Stimulated activated naive B cell treated with anti-CD40 and anti-IgM and Interleukin-4, amounts not matched to agents 10 μg/mL and 1 μg/mL and 100 μg/mL, for 72 hours (primary cell): ENCODE measurements around the gene CIB2.
A peak's percentile ranks its signal among the peaks of the same experiment; 100 is the strongest.

ENCODE experiments used
- ATAC-seq, 2 donors: fragments of 150-1000 bp; cut with Tn5 transposase; replicated peaks; 2 replicates each; pipeline ENCODE4 v1.10.0; 2021; ENCODE audit warnings: moderate library complexity in 1 of 2
- DNase-seq: peaks from one replicate; pipeline ENCODE4 v3.0.0; 2021
- H3K27ac Mint-ChIP-seq: one replicate; pipeline ENCODE4 v1.8.0; 2022; ENCODE audit warnings: mild to moderate bottlenecking, mixed read lengths
- H3K27me3 Mint-ChIP-seq, 2 donors: one replicate each; pipeline ENCODE4 v1.8.0; 2022; ENCODE audit warnings: mixed read lengths in 2 of 2
- H3K36me3 Mint-ChIP-seq, 2 donors: one replicate each; pipeline ENCODE4 v1.8.0; 2022; ENCODE audit warnings: mixed read lengths in 2 of 2, mild to moderate bottlenecking in 1 of 2
- H3K4me1 Mint-ChIP-seq, 2 donors: one replicate each; pipeline ENCODE4 v1.8.0; 2022; ENCODE audit warnings: mixed read lengths in 2 of 2, mild to moderate bottlenecking in 1 of 2
- H3K4me3 Mint-ChIP-seq, 2 donors: one replicate each; pipeline ENCODE4 v1.8.0; 2022; ENCODE audit warnings: mild to moderate bottlenecking in 2 of 2, mixed read lengths in 2 of 2, moderate library complexity in 1 of 2
- H3K9me3 Mint-ChIP-seq, 2 donors: one replicate each; pipeline ENCODE4 v1.8.0; 2022; ENCODE audit warnings: mixed read lengths in 2 of 2, mild to moderate bottlenecking in 1 of 2

CIB2 gene

DNA sequence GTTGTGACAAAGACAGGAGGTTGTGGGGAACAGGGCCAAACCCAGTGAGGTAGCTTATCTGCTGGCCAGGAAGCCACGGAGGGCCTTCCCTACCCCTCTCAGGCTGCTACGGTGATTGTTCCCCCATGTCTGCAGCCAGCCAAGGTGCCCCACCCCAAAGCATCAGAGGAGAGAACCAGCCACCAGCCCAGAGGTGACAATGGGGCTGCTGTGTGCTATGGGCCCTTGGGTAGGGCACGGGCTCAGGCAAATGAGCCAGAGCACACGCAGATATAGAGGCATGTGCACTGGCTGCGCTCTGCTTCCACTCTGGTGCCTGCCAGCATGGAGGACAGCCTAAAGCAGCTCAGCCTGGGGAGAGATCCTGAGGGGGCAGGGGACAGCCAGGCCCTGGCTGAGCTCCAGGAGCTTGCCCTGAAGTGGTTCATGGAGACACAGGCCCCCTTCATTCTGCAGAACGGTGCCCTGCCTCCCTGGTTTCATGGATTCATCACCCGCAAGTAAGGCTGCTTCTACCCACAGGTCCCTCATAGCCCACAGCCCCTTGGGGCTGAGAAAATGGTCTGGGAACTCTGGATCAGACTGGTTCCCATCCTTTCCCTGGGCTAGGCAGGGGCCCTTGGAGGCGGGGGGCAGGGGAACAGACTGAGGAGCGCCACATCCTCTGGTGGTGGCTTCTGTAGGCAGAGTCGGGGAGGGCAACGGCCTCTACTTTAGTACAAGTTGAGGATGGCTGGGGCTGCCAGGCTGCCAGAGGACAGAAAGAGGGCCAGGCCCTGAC, 38.8 kb downstream of the CIB2 start, which contains the start of gene SH2D7:
Gene SH2D7 (plus strand): TSS at position 301 of the 781 bp plus-strand sequence. CDS start 24 bp downstream, at position 325.
- no peaks in the 10 kb centered on the region for H3K27me3 Mint-ChIP-seq
- no peak within 1 kb of the TSS for H3K27ac Mint-ChIP-seq
- no peaks in the 10 kb centered on the region for H3K36me3 Mint-ChIP-seq
- H3K9me3 Mint-ChIP-seq: no peaks in the 10 kb centered on the region
- H3K4me3 Mint-ChIP-seq: no peak within 1 kb of the TSS
- no peak for ATAC-seq
- peaks cover 11 to 15% of the 10 kb centered on the region in 2 donors for H3K4me1 Mint-ChIP-seq
- DNase-seq: no peak

DNA sequence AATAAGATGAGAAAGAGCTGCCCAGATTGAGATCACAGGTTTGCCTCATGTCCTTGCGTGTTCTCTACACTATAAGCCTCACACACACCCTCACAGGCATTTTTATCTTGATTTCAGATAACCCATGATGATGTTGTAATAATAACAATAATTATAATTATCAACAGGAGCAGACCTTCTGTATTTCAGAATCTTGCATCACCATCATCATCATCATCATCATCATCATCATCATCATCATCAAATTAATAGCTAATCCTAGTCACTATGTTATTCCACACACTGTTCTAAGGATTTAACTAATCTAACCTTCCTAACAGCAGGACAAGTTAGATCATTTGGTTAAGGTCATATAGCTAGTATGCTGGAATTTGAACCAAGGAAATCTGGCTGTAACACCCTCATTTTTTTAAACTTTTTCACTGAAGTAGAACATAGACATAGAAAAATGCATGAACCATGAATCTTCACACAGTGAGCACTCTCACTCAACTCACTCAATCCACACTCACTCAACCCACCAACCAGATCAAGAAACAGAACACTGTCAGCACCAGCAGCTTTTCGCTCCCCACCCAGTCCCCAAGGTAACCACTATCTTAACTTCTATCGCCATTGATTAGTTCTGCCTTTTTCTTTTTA, 40.7 kb downstream of the CIB2 start:
- H3K9me3 Mint-ChIP-seq: no peaks in the 10 kb centered on the region
- no peaks in the 10 kb centered on the region for H3K27me3 Mint-ChIP-seq
- ATAC-seq (no peak), DNase-seq (no peak)
- H3K4me1 Mint-ChIP-seq: peaks cover 13 to 15% of the 10 kb centered on the region in 2 donors
- H3K27ac Mint-ChIP-seq: no peak overlapping the region
- H3K36me3 Mint-ChIP-seq: no peaks in the 10 kb centered on the region
- no peak overlapping the region for H3K4me3 Mint-ChIP-seq

DNA sequence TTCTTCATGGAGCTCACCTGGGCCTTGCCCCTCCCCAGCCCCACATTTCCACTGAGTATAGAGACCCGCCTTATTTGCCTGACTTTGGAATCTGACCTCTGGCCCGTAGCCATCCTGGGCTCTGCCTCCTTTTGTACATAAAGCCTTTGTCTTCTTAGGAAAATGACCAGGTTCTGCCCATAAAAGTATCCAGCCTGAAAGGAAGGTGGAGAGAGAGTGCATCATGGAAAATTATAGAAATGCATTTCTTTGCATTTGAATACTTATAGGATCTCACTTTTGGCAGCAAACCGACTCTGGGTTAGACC, 42.5 kb downstream of the CIB2 start:
- ATAC-seq (no peak), DNase-seq (no peak)
- H3K27ac Mint-ChIP-seq: no peak overlapping the region
- no peaks in the 10 kb centered on the region for H3K36me3 Mint-ChIP-seq
- no peaks in the 10 kb centered on the region for H3K9me3 Mint-ChIP-seq
- H3K27me3 Mint-ChIP-seq: no peaks in the 10 kb centered on the region
- peaks cover 13 to 15% of the 10 kb centered on the region in 2 donors for H3K4me1 Mint-ChIP-seq
- no peak overlapping the region for H3K4me3 Mint-ChIP-seq

DNA sequence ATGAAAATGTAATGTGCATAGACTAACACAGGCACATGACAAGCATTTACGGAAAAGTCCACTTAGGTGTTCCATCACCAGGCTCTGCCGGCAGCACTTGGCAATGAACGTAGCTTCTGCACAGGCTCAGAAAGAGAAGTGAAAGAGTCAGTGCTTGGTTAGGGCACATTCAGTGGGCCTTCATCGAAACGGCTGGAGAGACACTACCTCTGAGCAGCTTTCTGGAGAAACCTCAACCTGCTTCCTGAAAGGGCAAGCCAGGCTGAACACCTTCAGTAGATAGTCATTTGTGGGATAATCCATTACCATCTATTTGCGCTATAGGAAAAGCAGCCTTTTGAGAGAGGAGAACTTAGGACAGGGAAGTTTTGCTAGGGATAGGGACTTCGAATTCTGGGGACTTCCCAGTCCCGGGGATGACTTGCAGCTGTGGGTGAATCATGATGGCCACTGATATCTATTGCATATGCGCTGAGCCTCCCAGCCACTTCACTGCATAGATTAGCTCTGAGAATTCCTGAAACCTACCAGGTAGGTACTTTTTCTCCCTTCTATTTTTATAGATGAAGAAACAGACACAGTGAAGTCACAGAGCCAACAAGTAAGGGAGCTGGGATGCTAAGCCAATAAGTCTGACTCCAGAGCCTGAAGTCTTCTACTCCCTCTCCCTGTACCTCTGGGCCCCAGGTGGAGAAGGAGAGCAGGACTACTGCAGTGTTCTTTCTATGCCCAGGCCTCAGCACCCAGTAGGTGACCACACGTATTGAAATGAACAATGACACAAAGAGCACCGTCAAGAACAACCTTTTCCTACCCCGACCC, 43.1 kb downstream of the CIB2 start:
- H3K9me3 Mint-ChIP-seq: no peaks in the 10 kb centered on the region
- H3K27ac Mint-ChIP-seq: peak overlapping the region; percentile 80
- H3K4me1 Mint-ChIP-seq: peaks cover 16 to 17% of the 10 kb centered on the region in 2 donors
- H3K36me3 Mint-ChIP-seq: no peaks in the 10 kb centered on the region
- H3K27me3 Mint-ChIP-seq: no peaks in the 10 kb centered on the region
- H3K4me3 Mint-ChIP-seq: no peak overlapping the region
- peak; percentile 98 to 99 for ATAC-seq
- DNase-seq: peak; percentile 44

DNA sequence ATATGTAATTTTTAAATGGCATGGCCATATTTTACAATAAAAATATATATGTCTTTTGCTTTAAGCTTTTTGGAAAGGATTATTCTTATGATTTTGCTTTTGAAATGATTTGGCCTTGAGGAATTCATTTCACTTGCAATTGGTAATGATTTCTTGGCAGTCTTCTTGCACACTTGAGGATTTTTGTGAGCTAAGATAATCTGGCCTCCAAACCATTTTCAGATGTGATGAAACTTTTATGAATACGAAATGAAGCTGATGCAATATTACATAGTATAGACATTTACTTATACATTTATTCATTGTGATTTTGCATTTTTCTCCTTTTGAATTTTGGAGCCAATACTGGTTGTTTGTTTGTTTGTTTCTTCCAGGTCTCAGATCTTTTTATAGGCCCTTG, 45.3 kb downstream of the CIB2 start:
- Mint-ChIP-seq H3K27me3 (no peaks in the 10 kb centered on the region), H3K9me3 (no peaks in the 10 kb centered on the region), H3K4me1 (peaks cover 27 to 29% of the 10 kb centered on the region in 2 donors), H3K36me3 (no peaks in the 10 kb centered on the region), H3K4me3 (no peak overlapping the region), H3K27ac (no peak overlapping the region)
- DNase-seq (no peak), ATAC-seq (no peak)

DNA sequence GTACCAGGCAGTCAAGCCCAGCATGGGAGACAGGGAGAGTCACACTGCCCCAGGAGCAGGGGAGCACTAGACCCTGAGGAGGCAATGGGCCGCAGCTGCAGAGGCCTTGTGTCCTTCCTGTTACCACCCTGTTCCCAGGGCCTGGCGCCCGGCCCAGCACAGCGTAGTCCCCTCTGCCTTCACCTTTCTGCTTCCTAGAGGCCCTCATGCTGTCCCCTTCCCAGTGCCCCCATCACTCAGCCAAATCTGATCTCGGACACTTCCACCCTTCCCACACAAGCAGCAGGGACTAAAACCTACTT, 46.8 kb downstream of the CIB2 start:
- Mint-ChIP-seq H3K27me3 (no peaks in the 10 kb centered on the region), H3K36me3 (no peaks in the 10 kb centered on the region), H3K4me3 (no peak overlapping the region), H3K9me3 (no peaks in the 10 kb centered on the region), H3K27ac (no peak overlapping the region), H3K4me1 (peaks cover 27 to 29% of the 10 kb centered on the region in 2 donors)
- no peak for DNase-seq
- no peak for ATAC-seq

DNA sequence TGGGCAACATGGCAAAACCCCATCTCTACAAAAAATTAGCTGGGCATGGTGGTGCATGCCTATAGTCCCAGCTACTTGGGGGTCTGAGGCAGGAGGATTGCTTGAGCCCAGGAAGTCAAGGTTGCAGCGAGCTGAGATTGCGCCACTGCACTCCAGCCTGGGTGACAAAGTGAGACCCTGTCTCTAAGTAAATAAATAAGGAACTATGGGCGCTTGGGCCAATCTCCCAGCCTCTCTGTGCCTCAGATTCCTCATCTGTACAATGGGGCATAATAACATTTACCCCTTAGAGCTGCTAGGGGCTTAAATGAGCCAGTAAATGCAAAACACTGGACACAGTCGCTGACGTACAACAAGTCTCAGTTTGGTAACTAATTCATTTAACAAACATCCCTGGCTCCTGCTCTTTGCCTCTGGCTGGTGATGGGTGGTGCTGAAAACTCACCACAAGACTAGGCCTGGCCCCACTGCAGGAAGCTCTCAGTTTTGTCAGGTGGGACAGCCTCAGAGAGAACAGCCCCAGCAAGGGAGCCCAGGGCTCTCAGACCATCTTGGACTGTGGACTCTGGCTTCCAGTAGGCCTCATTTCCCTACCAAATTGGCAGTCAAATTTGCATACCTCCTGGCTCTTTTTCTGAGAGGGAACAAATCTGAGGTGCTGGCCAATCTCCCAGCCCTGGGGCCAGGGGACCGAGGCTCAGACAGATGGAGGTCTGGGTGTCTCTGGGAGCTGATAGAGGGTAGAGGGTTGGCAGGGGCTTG, 47.4 kb downstream of the CIB2 start:
- H3K9me3 Mint-ChIP-seq: no peaks in the 10 kb centered on the region
- no peak for ATAC-seq

DNA sequence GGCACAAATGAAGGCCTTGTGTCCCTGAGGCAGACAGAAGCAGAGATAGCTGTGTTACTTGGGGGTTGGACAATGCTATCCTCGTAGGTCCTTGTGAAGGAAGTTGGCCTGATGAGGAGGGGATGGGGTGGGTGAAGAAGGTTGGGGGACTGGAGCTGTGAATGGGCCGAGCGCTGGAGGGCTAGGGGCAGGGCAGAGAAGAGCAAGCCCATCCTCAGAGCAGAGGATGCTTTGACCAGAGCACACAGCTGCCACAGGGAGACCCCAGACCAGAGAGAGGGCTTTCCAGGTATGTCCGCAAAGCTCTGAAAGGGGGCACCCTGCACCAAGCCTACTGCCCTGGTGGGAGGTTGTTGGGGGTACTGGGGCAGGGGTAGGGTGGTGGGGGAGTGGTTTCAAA, 48.1 kb downstream of the CIB2 start:
- Mint-ChIP-seq H3K36me3 (no peaks in the 10 kb centered on the region), H3K27me3 (no peaks in the 10 kb centered on the region), H3K9me3 (no peaks in the 10 kb centered on the region), H3K4me1 (peaks cover 23 to 27% of the 10 kb centered on the region in 2 donors), H3K4me3 (no peak overlapping the region), H3K27ac (no peak overlapping the region)
- DNase-seq: no peak
- no peak for ATAC-seq

More for the DNA sequence above, 47.4 kb downstream of the CIB2 start:
- no peaks in the 10 kb centered on the region for H3K27me3 Mint-ChIP-seq
- H3K4me3 Mint-ChIP-seq: no peak overlapping the region
- no peaks in the 10 kb centered on the region for H3K36me3 Mint-ChIP-seq
- H3K4me1 Mint-ChIP-seq: peaks cover 27 to 30% of the 10 kb centered on the region in 2 donors
- no peak overlapping the region for H3K27ac Mint-ChIP-seq
- no peak for DNase-seq

DNA sequence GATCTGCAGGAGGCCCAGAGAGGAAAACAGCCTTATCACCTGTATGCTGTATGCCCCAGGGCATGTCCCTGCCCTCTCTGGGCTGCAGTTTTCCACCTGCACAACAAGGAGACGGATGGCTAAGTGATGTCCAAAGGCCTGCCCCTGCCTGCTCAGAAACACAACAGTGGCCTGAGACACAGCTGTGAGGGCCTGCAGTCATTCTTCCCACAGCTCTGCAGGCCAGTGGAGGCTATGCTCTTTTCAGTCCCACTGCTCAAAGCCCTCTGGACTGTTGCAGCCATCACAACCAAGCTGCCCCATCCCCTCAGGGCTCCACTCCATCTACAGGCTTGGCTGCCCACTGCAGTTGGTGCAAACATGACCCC, 48.5 kb downstream of the CIB2 start:
- no peaks in the 10 kb centered on the region for H3K36me3 Mint-ChIP-seq
- H3K9me3 Mint-ChIP-seq: no peaks in the 10 kb centered on the region
- no peak for DNase-seq
- H3K27me3 Mint-ChIP-seq: no peaks in the 10 kb centered on the region
- peaks cover 22 to 27% of the 10 kb centered on the region in 2 donors for H3K4me1 Mint-ChIP-seq
- ATAC-seq: no peak
- H3K4me3 Mint-ChIP-seq: peak overlapping the region in 1 of 2 donors; percentile 14
- H3K27ac Mint-ChIP-seq: peak overlapping the region; percentile 37

DNA sequence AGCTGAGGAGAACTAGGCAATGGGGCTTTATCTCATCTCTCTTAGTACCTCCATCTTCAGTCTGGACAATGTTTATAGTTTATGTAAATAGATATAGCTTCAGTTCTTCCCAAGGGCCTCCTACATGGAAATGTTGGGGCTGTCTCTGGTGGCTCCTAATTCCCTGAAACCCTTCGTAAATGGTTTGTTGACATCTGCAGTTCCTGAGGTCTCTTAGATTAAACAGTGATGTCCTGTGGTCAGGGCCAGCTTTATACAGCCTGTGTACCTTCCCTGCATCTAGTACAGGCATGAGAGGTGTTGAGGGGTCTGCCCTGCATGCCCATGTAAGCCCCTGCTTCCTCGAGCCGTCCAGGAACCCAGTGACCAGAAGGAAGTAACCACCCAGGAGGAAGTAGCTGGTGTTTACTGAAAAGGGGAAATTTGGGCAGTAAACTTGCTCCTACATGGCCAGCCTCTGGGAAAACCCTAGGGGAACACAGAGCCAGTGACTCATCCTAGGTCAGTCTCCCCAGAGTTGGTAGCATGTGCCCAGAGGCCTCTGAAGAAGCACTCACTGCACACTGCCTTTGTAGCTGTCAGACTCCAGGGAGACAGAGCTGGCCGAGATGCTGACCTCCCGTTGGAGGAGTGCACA, 49.0 kb downstream of the CIB2 start:
- H3K27ac Mint-ChIP-seq: peak overlapping the region; percentile 21

DNA sequence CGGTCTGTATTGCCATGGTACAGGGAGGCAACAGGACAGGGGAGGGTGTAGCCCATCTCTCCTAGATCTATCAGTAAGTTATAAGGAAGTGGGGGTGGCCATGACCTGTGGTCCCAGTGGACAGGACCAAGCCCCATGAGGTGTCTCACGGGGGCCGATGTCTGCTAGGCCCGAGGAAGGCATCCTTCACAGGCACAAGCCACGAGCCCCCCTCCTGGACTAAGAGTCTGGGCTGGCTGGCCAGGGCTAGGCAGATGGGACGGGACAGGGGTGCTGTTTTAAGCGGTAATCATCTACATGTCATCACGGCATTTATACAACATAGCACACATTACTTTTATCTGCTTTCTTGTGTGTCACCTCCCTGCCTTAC, 51.2 kb downstream of the CIB2 start:
- no peak overlapping the region for H3K4me3 Mint-ChIP-seq
- no peak overlapping the region for H3K27ac Mint-ChIP-seq

More for the DNA sequence above, 49.0 kb downstream of the CIB2 start:
- ATAC-seq (peak; percentile 50 to 66), DNase-seq (peak; percentile 16)
- H3K27me3 Mint-ChIP-seq: no peaks in the 10 kb centered on the region
- peaks cover 19 to 25% of the 10 kb centered on the region in 2 donors for H3K4me1 Mint-ChIP-seq
- no peaks in the 10 kb centered on the region for H3K36me3 Mint-ChIP-seq
- H3K9me3 Mint-ChIP-seq: no peaks in the 10 kb centered on the region
- H3K4me3 Mint-ChIP-seq: peak overlapping the region in 1 of 2 donors; percentile 14

DNA sequence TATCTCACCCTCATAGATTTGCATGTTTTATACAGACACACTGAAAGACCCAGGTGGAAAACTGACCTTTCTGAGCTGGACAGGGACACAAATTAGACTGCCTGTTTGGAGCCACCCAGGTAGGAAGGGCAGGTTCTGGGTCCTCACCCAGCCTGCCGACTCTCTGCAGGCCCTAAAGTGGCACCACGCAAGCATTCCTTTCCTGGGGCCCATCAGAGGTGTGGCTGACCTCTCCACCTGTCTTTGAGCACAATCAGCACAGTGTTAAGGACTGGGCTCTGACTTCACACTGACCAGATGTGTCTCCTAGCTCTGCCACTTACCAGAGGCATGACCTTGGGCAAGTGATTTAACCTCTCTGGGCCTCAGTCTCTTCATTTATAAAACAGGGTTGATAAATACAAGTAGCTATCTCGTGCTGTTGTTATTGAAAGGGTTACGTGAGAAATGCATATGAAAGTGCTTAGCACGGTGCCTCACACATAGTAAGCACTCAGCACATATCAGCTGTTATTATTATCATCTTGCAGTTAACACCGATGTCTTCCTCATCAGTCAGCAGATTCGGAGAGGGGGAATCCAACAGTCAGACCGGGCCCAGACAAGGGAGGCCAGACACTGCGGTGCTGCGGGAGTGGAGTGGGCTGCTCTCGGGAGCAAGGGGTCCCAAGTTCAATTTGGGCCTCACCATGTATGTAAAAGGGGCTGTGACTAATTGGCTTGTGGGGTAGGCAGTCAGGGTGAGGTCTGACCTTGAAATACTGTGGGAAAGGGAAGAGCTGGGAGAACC, 51.8 kb downstream of the CIB2 start:
- no peaks in the 10 kb centered on the region for H3K27me3 Mint-ChIP-seq
- H3K4me3 Mint-ChIP-seq: no peak overlapping the region
- ATAC-seq (no peak), DNase-seq (no peak)
- H3K36me3 Mint-ChIP-seq: peaks cover 0 to 4% of the 10 kb centered on the region in 2 donors
- no peaks in the 10 kb centered on the region for H3K9me3 Mint-ChIP-seq
- peaks cover 28 to 44% of the 10 kb centered on the region in 2 donors for H3K4me1 Mint-ChIP-seq
- no peak overlapping the region for H3K27ac Mint-ChIP-seq

More for the DNA sequence above, 51.2 kb downstream of the CIB2 start:
- H3K27me3 Mint-ChIP-seq: no peaks in the 10 kb centered on the region
- H3K36me3 Mint-ChIP-seq: peaks cover 0 to 4% of the 10 kb centered on the region in 2 donors
- no peak for DNase-seq
- peaks cover 28 to 44% of the 10 kb centered on the region in 2 donors for H3K4me1 Mint-ChIP-seq
- ATAC-seq: no peak
- no peaks in the 10 kb centered on the region for H3K9me3 Mint-ChIP-seq

DNA sequence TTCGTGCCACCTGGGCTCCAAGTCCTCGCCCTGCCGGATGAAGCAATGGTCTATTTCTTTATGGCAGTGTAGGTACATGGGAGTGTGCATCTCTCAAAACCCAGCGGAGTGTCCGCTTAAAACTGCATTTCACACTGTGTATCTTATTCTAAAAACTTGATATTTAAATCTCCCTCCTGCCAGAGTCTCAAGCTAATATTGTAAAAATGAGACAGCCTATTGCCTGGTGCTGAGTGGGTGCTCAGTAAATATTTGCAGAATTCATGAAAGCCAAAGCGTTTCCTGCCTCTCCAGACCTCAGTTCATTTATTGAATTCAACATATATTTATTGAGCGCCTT, 53.4 kb downstream of the CIB2 start:
- ATAC-seq (peak; percentile 18 to 24), DNase-seq (no peak)
- H3K9me3 Mint-ChIP-seq: no peaks in the 10 kb centered on the region
- peaks cover 23 to 39% of the 10 kb centered on the region in 2 donors for H3K4me1 Mint-ChIP-seq
- H3K27ac Mint-ChIP-seq: peak overlapping the region; percentile 71
- H3K36me3 Mint-ChIP-seq: peaks cover 0 to 4% of the 10 kb centered on the region in 2 donors
- H3K4me3 Mint-ChIP-seq: peak overlapping the region; percentile 84 to 86
- no peaks in the 10 kb centered on the region for H3K27me3 Mint-ChIP-seq
